GM18517 (cell line): ENCODE data around the gene SLC22A23.

ENCODE experiments used
- ATAC-seq: cut with Tn5 transposase; IDR thresholded peaks from one replicate; pipeline ENCODE4 v1.9.1; 2021; ENCODE audit warnings: mild to moderate bottlenecking, moderate library complexity; ENCODE audit not compliant: unreplicated experiment

SLC22A23 gene

DNA sequence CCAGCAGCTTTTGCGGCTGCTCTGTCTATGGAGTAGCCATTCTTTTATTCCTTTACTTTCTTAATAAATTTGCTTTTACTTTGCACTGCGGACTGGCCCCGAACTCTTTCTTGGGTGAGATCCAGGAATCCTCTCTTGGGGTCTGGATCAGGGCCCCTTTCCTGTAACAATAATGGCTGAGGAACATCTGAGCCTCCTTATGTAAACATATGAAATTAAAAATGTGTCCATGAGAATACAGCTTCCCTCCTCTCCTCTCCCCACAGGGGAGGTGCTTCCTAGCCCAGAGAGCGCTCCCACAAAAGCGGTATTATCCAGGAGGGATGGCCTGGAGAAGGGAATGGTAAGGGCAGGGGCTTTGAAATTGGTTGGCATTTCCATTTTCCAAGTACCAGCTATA, 117.0 kb downstream of the SLC22A23 start:
- no peak for ATAC-seq

DNA sequence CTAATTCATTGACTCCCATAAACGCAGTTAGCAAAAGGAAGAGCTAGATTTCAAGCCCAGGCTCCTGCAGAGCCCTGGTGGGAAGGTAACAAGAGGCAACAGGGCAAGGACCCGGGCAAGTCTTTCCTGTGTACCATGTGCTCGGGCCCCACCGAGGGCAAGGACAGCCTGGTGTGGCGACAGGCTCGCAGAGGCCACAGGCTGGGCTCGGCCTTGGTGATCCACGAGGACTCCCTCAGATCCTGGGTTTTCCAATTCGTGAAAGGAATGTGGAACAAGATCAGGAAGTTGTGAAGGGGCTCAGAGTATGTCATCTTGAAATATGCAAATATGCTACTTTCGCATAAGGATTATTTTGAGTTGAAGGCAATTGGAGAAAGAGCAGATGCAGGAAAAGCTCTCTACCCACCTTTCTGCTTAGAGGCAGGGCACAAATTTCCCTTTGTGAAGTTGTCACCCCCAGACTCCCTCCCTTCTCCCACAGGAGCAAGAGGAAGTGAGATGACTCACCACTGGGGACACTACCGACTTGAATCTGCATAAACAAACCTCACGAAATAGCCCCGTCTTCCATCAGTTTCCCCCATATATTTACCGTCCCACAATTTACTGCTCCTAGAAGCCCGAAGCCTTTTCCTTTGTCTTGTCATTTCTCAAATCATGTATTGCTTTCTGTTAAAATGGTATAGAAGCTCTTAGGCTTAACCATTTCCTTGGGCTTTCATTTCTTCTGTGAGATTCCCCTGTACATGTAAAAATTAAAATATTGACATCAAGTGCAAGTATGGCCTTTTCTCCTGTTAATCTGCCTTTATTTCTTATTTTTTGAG, 119.1 kb downstream of the SLC22A23 start:
- ATAC-seq: no peak

- no peak for ATAC-seq
Measured at GRCh38 chr6:3336859-3337515, 119.9 kb downstream of the SLC22A23 start.

GRCh38 chr6:3336066-3336786, 120.6 kb downstream of the SLC22A23 start:
- ATAC-seq: no peak

DNA sequence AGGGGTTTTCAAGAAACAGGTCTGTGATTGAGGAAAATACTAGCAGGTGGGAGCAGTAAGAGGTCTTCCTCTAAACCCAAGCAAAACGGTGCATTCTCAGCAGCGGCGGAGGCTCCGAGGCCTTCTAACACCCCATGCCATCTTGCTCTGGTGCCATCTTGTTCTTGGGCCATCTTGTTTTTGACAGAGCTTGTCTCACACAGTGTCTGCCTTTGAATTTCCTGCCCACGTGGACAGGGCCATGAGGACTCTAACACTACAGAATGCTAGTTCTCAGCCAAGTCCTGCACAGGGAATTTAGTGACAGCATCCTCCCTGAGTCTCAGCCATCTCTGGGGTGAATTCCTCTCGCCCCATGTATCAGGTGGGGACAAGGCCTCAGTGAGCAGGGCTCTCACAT, 121.7 kb downstream of the SLC22A23 start:
- no peak for ATAC-seq

DNA sequence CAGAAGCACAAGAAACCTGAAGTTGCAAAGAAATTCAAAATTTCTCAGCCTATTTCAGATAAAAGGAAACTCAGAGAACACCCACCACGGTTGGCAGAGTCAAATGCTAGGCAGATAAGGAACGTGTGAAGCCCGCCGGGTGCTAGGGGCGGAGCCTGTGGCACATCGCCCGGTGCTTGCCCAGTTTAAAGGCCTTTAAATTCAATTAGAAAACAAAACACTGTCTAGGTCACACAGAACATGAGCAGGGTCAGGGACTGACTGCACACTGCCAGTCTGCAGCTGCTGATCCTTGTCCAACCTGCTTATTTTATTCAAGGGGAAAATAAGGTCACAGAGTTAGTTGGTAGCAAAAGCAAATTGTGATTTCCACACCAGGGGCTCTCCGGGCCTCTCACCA, 122.3 kb downstream of the SLC22A23 start:
- ATAC-seq: no peak

- ATAC-seq: no peak
Measured at GRCh38 chr6:3333263-3333662, 123.6 kb downstream of the SLC22A23 start.

- ATAC-seq: no peak
Measured at GRCh38 chr6:3331971-3332370, 124.9 kb downstream of the SLC22A23 start.

DNA sequence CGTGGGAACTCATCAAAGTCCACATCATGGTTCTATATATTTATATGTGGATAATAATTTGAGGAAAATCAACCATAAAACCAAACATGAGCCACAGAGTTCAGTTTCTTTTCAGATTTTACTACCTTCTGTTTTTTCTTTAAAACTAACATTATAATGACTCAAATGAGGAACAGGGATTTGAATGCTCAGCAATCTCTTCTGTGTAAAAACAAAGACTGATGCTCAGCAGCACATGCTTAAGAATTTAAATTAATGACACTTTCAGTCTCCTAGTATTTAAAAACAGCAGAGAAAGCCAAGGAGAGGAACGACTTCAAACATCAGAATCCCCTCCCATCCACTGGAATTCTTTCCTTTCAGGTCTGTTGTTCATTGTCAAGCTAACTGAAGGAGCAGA, 125.4 kb downstream of the SLC22A23 start:
- ATAC-seq: no peak

- no peak for ATAC-seq
Measured at GRCh38 chr6:3330199-3330598, 126.7 kb downstream of the SLC22A23 start.

GRCh38 chr6:3329393-3330051, 127.3 kb downstream of the SLC22A23 start:
- ATAC-seq: no peak

DNA sequence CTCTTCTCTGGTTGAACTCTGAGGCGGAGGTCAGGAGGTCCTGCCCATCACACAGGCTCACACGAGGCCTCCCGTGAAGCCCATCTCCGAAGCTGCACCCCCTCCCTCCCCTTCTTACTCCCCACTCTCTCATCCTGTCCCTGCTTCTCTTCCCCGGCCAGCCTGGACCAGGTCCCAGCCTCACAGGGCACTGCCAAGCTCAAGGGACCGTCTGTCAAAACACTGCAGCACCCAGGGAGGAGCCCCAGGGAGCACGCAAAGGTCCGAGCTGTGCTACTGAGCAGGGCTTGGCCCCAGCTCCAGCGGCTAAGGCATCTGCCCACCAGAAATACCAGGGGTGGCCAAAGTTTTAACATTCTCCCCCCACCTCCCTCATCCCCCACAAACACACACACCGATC, 128.1 kb downstream of the SLC22A23 start:
- no peak for ATAC-seq

- no peak for ATAC-seq
Measured at GRCh38 chr6:3328145-3328544, 128.7 kb downstream of the SLC22A23 start.

- no peak for ATAC-seq
Measured at GRCh38 chr6:3327403-3327802, 129.4 kb downstream of the SLC22A23 start.

DNA sequence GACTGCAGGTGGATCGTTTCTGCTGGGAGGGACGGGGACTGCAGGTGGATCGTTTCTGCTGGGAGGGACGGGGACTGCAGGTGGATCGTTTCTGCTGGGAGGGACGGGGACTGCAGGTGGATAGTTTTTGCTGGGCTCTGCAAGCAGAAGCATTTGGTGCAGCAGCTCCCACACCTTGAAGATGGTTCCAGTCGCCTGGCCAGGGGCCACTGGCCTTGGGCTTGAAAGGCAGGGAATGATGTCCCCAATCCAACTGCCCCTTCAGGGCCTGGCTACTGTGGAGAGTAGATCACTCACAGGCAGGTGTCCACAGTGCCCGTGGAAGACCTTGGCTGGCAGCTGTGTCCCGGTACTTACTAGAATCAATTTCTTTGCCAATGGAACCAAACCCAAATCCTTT, 129.9 kb downstream of the SLC22A23 start:
- no peak for ATAC-seq

- ATAC-seq: no peak
Measured at GRCh38 chr6:3326184-3326971, 130.5 kb downstream of the SLC22A23 start.

DNA sequence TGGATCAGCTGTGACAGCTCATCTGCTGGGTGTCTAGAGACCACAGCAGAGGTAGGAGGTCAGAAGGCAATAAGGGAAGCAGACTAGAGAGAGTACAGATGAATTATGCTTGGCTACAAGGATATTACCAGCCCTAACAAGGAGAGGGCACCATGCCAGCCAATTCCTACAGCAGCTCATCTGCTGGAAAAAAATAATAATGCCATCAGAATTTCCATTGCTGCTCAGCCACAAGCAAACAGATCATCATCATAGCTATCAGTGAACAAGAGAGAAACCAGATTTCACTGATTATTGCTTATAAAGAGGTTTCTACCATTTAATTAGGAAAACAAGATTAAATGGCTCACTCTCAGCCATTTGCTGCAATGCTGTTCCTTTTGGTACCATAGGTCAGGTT, 131.6 kb downstream of the SLC22A23 start:
- ATAC-seq: no peak

- ATAC-seq: peak; percentile 70
Measured at GRCh38 chr6:3324262-3324942, 132.4 kb downstream of the SLC22A23 start.

GRCh38 chr6:3323696-3324261, 133.1 kb downstream of the SLC22A23 start:
- no peak for ATAC-seq

- no peak for ATAC-seq
Measured at GRCh38 chr6:3323148-3323547, 133.7 kb downstream of the SLC22A23 start.
